ENCODE measurements around the gene POLR3H.

Gene POLR3H

GRCh38 chr22:41508770-41509170 lies 35.5 kb downstream of the POLR3H start:
- no peak for DNase-seq (ENCODE audit: low read depth)
- TF ChIP-seq CTCF (IDR thresholded peaks at IDR 0.05; ENCODE audit: low read length, missing control alignments) = no peak
- H3K4me3 ChIP-seq (replicated peaks; ENCODE audit: low read depth, low read length) = no peak overlapping the region

- no peak for DNase-seq (ENCODE audit: low read depth)
- TF ChIP-seq CTCF (IDR thresholded peaks at IDR 0.05; ENCODE audit: low read length, missing control alignments) = no peak
- no peak overlapping the region for H3K4me3 ChIP-seq (replicated peaks; ENCODE audit: low read depth, low read length)
These were observed 36.8 kb downstream of the POLR3H start for GRCh38 chr22:41507330-41508063.

GRCh38 chr22:41505511-41506220 lies 38.6 kb downstream of the POLR3H start:
- DNase-seq (ENCODE audit: low read depth) = no peak
- TF ChIP-seq CTCF (IDR thresholded peaks at IDR 0.05; ENCODE audit: low read length, missing control alignments) = no peak
- H3K4me3 ChIP-seq (replicated peaks; ENCODE audit: low read depth, low read length) = no peak overlapping the region

- no peak overlapping the region for H3K4me3 ChIP-seq (replicated peaks; ENCODE audit: low read depth, low read length)
- DNase-seq (ENCODE audit: low read depth) = no peak
- TF ChIP-seq CTCF (IDR thresholded peaks at IDR 0.05; ENCODE audit: low read length, missing control alignments) = no peak
These were observed 39.5 kb downstream of the POLR3H start for GRCh38 chr22:41504816-41505215.

GRCh38 chr22:41504397-41504796 lies 39.9 kb downstream of the POLR3H start:
- DNase-seq (ENCODE audit: low read depth) = no peak
- TF ChIP-seq CTCF (IDR thresholded peaks at IDR 0.05; ENCODE audit: low read length, missing control alignments) = no peak
- no peak overlapping the region for H3K4me3 ChIP-seq (replicated peaks; ENCODE audit: low read depth, low read length)

- TF ChIP-seq CTCF (IDR thresholded peaks at IDR 0.05; ENCODE audit: low read length, missing control alignments) = peak; percentile 17
- no peak for DNase-seq (ENCODE audit: low read depth)
- no peak overlapping the region for H3K4me3 ChIP-seq (replicated peaks; ENCODE audit: low read depth, low read length)
These were observed 43.1 kb downstream of the POLR3H start for GRCh38 chr22:41501209-41501608.

All from fibroblast of pulmonary artery (primary cell).